Bronchial epithelial cell (primary cell): ENCODE results near the gene PURA. TPM values are rescaled to one million over a fixed set of nuclear protein-coding genes. Genes with fewer than 3 reads are reported as not detected.

Source experiments
- DNase-seq: peaks from one replicate; pipeline ENCODE4 v3.0.0-alpha.2; 2010; ENCODE audit warnings: low read depth
- FAIRE-seq: peaks from 2 replicates; lab custom pipeline; 2011; peaks lifted over from hg19 to GRCh38; lab: Jason Lieb, UNC
- H3K27me3 ChIP-seq: 2 replicates; pipeline ENCODE4 v1.5.1; 2011; ENCODE audit warnings: low read length; ENCODE audit not compliant: control insufficient read depth, insufficient read depth
- H3K36me3 ChIP-seq: 2 replicates; pipeline ENCODE4 v1.5.1; 2011; ENCODE audit warnings: low read length; ENCODE audit not compliant: control insufficient read depth, insufficient read depth
- H3K4me3 ChIP-seq: 2 replicates; pipeline ENCODE4 v1.5.1; 2011; ENCODE audit warnings: mild to moderate bottlenecking, low read depth, low read length, control low read depth
- total RNA-seq: library from RNA; depleted of rRNA; stranded (reverse); fragments of >200 nt; gene quantifications from 2 replicates; pipeline ENCODE4 v1.2.1, GENCODE V29; 2014
- TF ChIP-seq, protein P1 (sequence below): IDR thresholded peaks from 2 replicates; pipeline ENCODE4 v1.5.1; 2011; ENCODE audit warnings: mild to moderate bottlenecking, moderate library complexity, low read length, control low read depth, inconsistent platforms; ENCODE audit not compliant: insufficient read depth, severe bottlenecking

PURA gene
- total RNA-seq, 1 donor from 2014 or later, result 6.6 TPM

- Histone ChIP-seq H3K36me3 (no peaks in the 10 kb centered on the region), H3K27me3 (no peaks in the 10 kb centered on the region), H3K4me3 (no peak overlapping the region)
- FAIRE-seq (no peak), DNase-seq (no peak)
- TF ChIP-seq, protein P1, sequence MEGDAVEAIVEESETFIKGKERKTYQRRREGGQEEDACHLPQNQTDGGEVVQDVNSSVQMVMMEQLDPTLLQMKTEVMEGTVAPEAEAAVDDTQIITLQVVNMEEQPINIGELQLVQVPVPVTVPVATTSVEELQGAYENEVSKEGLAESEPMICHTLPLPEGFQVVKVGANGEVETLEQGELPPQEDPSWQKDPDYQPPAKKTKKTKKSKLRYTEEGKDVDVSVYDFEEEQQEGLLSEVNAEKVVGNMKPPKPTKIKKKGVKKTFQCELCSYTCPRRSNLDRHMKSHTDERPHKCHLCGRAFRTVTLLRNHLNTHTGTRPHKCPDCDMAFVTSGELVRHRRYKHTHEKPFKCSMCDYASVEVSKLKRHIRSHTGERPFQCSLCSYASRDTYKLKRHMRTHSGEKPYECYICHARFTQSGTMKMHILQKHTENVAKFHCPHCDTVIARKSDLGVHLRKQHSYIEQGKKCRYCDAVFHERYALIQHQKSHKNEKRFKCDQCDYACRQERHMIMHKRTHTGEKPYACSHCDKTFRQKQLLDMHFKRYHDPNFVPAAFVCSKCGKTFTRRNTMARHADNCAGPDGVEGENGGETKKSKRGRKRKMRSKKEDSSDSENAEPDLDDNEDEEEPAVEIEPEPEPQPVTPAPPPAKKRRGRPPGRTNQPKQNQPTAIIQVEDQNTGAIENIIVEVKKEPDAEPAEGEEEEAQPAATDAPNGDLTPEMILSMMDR, result no peak
Measured at GRCh38 chr5:140135127-140135526, 21.2 kb downstream of the PURA start.

DNA sequence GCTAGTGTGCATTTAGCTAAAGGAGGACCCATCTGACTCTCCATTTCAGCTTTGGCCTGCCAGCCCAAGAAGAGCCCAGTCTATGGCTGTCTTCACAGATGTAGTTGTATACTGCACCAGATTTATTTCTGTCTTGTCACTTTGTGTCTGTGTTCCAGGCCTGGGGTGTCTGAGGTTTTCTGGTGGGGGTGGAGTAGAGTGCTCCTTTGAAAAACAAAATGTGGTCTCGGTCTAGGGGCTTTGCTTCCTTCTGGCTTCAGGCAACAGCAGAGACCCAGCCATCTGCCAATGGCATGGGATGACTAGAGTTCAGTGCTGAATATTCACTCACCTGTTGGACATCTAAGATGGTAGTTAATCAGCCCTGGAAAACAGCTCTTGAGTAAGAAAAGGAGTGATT, 22.7 kb downstream of the PURA start:
- TF ChIP-seq, protein P1, result no peak
- no peak for FAIRE-seq

DNA sequence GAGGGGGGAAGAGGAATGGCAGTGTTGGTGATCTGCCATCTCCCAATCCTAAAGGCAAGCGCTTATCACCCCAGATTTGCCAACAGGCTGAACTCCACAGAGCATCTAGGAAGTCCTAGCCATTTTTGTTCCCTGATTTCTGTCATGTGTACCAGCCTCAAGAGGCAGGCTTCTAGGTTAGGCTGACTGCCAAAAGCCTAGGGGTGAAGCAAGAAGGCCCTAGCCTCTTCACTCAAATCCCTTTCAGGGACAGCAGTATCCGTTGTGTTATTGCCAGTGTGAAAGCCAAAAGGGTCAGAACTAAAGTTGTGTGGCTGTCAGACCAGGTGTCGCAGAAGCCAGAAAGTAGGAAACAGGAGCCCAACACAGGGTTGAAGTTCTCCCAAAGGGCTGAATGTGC, 26.5 kb downstream of the PURA start:
- FAIRE-seq, result no peak
- Histone ChIP-seq H3K36me3 (no peaks in the 10 kb centered on the region), H3K4me3 (no peak overlapping the region), H3K27me3 (no peaks in the 10 kb centered on the region)
- DNase-seq, result no peak
- TF ChIP-seq, protein P1, result no peak

More for the DNA sequence above, 22.7 kb downstream of the PURA start:
- Histone ChIP-seq H3K4me3 (no peak overlapping the region), H3K27me3 (no peaks in the 10 kb centered on the region), H3K36me3 (no peaks in the 10 kb centered on the region)
- no peak for DNase-seq

DNA sequence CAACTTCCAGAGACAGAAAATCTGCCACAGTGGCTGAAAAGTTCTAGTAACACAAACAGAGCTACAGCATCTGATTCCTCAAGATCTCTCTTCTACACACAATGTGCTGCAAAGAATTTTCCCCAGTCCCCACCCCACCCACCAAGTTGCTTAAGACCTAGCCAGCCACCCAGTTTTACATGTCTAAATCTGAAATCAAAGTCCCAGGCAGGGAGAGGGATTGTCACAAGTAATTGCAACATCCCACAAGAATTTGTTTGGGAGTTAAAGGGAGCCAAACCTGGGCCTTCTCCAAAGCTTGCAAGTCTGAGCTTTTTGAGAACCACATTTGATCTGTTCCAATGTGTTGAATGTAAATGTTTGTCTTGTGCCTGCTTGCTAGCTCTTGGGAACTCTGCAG, 27.3 kb downstream of the PURA start:
- no peaks in the 10 kb centered on the region for H3K36me3 ChIP-seq

GRCh38 chr5:140142246-140142645, 28.3 kb downstream of the PURA start:
- DNase-seq, result no peak
- TF ChIP-seq, protein P1, result no peak
- no peak for FAIRE-seq
- Histone ChIP-seq H3K36me3 (no peaks in the 10 kb centered on the region), H3K4me3 (no peak overlapping the region), H3K27me3 (no peaks in the 10 kb centered on the region)

More for the DNA sequence above, 27.3 kb downstream of the PURA start:
- Histone ChIP-seq H3K4me3 (no peak overlapping the region), H3K27me3 (no peaks in the 10 kb centered on the region)
- TF ChIP-seq, protein P1, result no peak
- no peak for DNase-seq
- no peak for FAIRE-seq

- Histone ChIP-seq H3K4me3 (no peak overlapping the region), H3K36me3 (no peaks in the 10 kb centered on the region), H3K27me3 (no peaks in the 10 kb centered on the region)
- TF ChIP-seq, protein P1, result no peak
- DNase-seq (no peak), FAIRE-seq (peak; percentile 7)
Measured at GRCh38 chr5:140142856-140143255, 28.9 kb downstream of the PURA start.
